GM21447 (cell line): ENCODE results near the gene PDK1.
"Not testable (repeated sequence)": the region's sequence is repeated elsewhere in the genome, so short reads cannot be mapped to it uniquely, and the experiment has no call there.

Experiments
- ATAC-seq: cut with Tn5 transposase; IDR thresholded peaks from one replicate; pipeline ENCODE4 v1.9.1; 2021; ENCODE audit not compliant: unreplicated experiment

The PDK1 gene

DNA sequence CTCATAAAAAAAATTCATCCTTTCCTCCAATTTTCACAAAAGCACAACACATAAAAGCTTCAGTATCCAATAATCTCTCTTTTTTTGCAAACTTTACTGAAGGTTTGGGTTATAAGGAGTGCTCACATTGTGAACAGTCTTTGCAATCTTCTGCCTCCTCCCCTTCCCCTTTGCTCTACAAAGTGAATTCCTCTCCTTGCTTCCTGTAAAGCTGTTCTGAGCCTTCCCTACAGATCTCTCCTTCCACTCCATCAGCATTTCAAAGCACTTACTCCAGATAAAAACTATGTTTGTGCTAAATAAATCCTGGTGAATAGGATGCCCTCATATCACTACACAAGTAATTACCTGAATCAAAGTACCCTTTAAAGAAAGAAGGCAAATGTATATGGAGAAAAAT lies 4.6 kb upstream of the PDK1 start:
- ATAC-seq: no peak

DNA sequence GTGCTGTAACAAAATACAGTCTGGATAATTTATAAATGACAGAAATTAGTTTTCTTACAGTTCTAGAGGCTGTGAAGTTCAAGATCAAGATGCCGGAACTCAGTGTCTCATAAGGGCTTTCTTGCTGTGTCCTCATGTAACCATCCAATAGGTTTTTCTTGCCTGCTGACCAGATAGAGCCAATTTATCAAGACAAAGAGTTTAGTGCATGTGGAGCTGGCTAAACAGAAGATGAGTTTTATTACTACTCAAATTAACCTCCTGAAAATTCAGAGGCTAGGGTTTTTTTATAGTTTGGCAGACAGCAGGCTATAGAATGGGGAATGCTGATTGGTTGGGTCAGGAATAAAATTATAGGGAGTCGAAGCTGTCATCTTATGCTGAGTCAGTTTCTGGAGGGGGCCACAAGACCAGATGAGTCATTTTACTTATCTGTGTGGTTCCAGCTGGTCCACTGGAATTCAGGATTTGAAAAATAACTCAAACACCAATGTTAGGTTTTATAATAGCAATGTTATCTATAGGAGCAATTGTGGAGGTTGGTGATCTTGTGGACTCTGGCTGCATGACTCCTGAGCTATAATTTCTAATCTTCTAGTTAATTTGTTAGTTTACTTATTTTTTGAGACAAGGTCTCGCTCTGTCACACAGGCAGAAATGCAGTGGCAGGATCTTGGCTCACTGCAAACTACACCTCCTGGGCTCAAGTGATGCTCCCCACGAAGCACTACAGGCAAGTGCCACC lies 3.2 kb upstream of the PDK1 start:
- ATAC-seq: no peak

DNA sequence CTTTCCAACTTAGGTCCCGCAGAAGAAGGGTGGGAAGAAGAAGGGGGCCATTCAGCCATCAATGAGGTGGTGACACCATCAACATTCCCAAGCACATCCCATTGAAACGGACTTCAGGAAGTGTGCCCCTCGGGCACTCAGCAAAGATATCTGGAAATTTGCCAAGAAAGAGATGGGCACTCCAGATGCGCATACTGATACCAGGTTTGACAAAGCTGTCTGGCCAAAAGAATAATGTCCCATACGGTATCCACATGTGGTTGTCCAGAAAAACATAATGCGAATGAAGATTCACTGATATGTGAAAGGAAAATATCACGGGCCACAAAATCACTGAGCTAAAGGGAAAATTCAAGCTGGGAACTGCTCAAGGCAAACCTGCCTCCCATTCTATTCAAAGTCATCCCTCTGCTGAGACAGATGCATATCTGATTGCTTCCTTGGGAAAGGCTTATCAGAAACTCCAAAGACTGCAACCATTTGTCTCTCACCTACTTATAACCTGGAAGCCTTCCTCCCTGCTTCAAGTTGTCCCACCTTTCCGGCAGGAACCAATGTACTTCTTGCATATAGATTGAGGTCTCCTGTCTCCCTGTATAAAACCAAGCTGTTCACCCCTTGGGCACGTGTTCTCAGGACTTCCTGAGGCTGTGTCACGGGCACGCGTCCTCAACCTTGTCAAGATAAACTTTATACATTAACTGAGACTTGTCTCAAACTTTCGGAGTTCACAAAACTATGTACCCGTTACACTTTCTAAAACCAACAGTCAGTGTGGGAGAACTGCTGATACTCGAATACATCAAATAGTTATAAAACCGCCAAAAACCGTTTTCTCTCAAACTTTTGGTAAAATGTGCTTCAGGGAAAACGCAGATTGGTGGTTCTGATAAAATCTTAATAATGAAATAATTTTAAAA lies 1.3 kb upstream of the PDK1 start:
- ATAC-seq: no peak

DNA sequence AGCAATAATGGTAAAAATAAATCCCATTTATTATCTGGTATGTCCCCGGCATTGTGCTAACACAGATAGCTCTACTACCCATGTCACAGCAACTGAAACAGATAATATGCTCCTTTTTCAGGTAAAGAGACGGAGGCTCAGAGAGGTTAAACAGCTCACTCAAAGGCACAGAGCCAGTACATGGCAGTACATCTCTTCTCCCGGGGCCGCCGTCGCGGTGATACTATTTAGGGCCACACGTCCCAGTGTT lies 693 bp upstream of the PDK1 start:
- ATAC-seq: no peak

DNA sequence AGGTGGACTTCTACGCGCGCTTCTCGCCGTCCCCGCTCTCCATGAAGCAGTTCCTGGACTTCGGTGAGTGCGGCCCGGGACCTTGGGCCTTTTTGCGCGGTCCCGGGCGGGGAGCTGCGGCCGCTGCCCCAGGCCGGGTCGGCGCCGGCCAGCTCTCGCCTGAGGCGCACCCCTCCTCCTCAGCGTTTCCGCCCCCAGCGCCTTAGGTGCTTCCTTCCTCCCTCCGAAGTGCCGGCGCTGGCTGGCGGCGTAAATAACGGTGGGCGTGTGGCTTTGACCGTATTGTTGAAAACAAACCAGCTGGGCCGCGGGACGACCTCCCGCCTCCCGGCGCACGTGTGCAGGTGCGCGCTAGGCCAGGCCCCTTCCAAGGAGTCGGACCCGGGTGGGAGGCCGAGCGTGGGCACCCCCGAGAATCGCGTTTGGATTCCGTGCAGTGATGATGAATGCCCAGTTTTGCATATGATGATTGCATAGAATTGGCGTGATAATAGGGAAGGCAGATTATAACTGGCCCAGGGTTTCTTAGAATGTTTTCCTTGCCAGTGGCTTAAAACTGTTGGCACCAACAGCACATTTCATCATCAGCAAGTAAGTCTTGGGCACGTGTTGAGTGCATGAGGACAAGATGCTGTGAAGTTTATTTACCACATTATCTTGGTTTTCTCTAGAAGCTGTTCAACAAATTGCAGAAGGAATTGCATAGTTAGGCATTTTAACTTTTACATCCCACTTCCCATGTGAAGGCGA lies 569 bp downstream of the PDK1 start:
- ATAC-seq: peak; percentile 67

DNA sequence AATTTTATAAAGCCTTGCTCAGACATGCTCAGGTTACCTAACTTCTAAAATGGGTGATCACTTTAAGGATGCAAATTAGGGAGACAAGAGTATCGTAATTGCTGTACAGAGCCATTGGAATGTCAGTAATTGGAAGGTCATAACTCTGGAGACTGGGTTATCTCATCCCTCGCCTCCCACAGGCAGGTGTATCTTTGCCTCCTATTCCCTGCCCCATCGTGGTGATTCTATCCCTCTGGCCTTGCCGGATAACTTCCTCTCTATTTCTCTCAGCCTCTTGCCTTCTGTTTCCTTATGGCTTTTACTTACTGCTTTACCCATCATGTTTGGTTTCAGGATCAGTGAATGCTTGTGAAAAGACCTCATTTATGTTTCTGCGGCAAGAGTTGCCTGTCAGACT lies 2.5 kb downstream of the PDK1 start:
- ATAC-seq: no peak

DNA sequence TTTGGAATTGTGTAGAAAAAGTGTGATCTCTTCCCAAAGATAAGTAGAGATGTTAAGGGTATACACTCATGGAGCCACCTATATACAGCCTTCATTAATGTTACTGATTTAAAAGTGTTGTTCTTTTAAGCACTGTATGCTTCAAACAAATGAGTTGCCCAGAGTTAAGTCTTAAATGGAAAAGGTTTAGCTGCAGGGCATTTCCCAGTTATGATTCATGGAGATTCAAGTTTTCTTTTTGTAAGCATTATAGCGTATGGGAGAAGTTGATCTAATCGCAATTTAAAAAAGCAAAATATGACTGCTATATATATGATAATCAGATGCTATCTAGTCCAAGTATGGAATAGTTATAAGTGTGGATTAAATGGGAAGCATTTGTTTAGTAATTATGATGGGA lies 4.8 kb downstream of the PDK1 start:
- no peak for ATAC-seq

DNA sequence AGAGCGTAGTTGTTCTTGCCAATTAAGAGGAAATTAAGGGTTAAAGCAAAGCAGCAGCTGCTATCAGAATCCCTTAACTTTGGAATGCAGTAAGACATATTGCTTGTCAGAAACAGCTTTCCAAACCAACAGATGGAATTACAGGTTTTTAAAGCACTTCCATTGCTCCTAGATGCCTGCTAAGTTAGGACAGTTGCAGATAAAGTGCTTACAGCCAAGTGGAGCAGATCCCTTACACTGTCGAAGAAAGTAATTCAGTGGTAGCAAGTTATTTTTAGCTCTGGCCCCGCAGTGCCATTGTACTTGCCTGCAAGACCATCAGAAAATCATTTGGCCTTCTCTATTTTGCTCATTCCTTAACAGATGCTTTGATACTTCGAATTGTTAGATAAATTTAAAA lies 5.4 kb downstream of the PDK1 start:
- ATAC-seq: no peak

DNA sequence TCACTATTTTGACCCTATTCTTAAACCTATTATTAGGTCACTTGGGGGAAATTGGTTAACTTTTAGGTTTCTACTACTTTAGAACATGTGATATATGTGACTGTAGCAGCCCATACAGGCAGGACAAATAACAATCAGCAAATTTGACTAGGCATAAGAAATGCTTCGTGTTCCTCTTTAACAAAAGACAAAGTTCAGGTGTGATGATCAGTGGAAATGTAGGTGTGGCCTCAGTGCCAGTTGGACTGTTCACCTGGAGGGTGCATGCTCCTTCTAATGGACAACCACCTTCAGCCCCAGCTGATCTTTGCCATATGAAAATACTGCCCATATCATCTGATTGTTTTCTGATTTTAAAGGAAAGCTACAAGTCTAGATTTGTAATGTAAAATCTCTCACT lies 6.4 kb downstream of the PDK1 start:
- no peak for ATAC-seq

DNA sequence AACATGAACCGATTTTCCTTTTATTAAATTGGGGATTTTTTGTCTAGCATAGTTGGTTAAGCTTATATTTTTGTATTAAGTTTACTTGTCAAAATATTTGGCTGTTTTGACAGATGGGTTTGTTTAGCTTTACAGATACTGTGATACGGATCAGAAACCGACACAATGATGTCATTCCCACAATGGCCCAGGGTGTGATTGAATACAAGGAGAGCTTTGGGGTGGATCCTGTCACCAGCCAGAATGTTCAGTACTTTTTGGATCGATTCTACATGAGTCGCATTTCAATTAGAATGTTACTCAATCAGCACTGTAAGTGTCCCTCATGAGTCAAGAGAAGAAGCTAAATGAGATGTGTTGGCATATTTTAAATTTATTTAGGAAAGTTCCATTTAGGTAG lies 8.5 kb downstream of the PDK1 start:
- no peak for ATAC-seq

DNA sequence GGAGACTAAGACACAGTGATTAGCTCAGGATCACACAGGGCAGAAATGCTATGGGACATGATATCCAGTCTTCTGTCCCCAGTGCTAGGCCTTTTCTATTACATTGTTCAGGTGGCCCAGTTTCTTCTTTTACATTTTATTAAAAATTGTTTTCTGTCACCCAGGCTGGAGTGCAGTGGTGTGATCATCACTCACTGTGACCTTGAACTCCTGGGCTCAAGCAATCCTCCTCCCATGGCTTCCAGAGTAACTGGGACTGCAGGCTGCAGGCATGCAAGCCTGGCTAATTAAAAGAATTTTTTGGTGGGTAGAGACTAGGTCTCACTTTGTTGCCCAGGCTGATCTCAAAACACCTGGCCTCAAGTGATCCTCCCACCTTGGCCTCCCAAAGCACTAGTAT lies 15.4 kb downstream of the PDK1 start:
- ATAC-seq: no peak

DNA sequence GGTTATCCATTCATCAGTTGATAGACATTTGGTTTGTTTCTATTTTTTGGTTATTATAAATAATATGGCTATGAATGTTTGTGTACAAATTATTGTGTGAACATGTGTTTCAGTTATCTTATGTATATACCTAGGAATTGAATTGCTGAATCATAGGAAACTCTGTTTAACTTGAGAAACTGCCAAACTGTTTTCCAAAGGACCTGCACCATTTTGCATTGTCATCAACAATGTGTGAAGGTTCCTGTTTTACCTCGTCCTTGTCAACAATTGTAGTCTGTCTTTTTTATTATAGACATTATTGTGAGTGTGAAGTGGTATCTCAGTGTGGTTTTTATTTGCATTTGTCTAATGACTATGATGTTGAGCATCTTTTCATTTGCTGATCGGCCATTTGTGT lies 17.1 kb downstream of the PDK1 start:
- ATAC-seq: no peak

DNA sequence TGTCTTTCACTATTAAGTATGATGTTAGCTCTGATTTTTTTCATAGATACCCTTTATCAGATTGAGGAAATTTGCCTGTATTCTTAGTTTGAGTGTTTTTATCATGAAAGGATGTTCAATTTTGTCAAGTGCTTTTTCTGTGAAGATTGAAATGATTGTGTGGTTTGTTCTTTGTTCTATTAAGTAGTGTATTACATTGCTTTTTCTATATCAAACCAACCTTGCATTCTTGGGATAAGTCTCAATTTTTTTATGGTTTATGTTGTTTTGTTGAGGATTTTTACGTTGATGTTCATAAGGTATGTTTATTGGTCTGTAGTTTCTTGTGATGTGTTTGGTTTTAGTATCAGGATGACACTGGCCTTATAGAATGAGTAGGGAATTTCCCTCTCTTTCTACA lies 19.1 kb downstream of the PDK1 start:
- ATAC-seq: no peak

DNA sequence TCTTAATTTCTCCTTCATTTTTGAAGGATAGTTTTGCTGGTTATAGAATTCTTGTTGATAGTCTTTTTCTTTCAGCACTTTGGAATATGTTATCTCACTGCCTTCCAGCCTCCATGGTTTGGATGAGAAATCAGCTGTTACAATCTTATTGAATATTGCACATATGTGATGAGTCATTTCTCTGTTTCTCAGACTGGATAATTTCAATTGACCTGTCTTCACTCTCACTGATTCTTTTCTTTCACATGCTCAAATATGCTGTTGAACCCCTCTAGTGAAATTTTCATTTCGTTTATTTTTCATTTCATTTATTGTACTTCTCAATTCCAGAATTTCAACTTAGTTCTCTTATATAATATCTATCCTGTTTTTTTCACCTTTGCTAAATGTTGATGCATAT lies 22.2 kb downstream of the PDK1 start:
- no peak for ATAC-seq

DNA sequence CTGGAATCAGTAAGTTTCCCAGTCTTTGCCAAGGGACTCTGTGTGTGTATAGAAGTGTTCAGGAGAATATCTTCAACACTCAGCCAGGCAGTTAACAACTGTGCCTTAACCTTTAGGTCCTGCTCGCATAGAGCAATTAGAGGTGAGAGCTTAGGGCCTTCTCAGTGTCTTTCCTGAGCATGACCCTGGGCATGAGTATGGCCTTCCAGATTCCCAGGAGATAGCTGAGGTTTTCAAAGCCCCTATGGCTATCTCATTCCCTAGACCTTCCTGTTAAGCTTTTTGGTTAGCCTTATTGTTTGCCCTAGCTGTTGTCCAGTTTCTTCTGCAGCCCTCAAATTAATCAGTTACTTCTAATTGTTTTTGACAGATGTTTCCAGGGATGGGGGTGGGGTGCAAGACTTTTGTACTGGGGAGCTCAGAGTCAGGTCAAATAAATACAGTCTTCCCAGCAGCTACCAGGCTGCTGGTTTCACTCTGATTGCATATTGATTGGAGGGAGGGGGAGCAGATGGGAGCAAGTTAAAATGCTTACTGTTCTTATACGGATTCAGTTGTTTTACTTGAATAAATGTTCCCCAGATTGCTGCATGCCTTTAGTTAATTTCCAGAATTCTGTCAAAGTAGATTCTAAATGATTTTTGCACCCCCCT lies 23.1 kb downstream of the PDK1 start:
- no peak for ATAC-seq

DNA sequence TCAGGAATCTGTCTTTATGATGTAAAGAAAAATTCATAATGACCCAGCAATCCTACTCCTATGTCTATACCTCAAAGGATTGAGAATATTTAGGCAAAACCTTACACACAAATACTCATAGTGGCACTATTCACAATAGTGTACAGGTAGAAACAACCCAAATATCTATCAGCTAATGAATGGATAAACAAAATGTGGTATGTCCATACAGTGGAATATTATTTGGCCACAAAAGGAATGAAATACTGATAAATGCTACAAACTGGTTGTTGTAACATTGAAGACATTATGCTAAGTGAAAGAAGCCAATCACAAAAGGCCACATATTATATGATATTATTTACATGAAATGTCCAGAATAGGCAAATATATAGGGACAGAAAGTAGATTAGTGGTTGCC lies 24.7 kb downstream of the PDK1 start:
- no peak for ATAC-seq

DNA sequence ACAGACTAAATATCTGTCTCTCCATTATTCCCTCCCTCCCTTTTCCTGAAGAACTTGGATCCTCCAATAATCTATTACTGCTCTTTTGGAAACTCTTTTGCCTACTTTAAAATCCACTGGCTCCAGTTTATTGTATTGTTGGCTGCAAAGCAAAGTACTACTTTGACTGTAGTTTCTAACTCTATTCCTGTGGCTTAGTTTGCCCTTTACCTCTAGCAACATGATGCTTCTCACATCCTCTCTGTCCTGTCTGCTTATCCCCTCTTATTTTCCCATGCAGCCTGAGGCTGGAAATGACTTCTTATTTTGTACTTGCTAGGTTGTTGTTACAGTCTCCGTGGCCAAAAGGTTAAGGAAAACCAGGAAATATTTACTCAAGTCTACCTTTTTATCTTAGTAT lies 26.8 kb downstream of the PDK1 start:
- no peak for ATAC-seq

DNA sequence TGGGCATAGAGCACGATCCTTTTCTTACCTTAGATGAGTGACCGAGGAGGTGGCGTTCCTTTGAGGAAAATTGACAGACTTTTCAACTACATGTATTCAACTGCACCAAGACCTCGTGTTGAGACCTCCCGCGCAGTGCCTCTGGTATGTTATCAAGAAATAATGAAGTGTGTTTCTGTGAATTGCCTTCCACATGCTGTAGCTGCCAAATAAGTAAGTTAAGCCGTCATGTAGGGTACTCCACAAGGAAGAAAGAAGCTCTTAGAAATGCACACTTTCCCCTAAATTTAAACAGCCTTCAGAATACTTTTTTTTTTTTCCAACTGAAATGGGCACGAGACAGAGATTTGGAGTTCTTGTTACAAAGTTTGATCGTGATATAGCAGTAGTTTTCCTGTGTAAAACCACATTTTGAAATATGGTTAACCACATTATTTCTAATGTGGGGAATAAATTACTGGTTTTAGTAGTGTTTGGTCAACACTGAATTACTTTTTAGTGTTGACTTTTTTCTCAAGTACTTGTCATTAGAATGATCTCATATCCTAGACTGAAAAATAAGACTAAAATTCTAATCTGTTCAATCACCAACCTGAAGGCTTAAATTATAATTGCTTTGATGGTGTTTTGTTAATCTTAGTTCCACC lies 30.5 kb downstream of the PDK1 start:
- ATAC-seq: no peak

DNA sequence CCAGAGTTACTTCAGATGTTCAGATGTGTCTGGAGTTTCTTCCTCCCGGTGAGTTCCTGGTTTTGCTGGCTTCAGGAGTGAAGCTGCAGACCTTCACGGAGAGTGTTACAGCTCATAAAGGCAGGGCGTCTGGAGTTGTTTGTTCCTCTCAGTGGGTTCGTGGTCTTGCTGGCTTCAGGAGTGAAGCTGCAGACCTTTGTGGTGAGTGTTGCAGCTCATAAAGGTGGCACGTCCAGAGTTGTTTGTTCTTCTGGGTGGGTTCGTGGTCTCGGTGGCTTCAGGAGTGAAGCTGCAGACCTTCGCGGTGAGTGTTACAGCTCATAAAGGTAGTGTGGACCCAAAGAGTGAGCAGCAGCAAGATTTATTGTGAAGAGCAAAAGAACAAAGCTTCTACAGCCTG lies 31.3 kb downstream of the PDK1 start:
- not testable (repeated sequence) for ATAC-seq

DNA sequence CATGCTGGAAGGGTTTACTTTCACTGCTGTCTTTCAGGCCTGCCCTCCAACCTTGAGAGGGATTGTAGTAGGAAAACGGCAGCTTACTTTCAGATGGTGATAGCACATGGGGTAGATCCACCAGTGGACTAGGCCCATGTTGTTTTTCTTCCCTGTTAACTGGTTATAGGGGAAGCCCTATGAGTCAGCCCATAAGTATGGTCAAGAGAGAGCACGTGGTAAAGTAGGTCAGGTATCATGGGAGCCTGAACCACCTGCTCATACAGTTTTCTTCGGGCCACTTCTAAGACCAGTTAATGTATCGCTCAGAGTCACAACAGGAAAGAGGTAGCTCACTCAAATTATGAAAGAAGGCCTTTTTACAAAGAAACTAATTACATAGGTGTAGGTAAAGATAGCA lies 33.0 kb downstream of the PDK1 start:
- ATAC-seq: no peak

DNA sequence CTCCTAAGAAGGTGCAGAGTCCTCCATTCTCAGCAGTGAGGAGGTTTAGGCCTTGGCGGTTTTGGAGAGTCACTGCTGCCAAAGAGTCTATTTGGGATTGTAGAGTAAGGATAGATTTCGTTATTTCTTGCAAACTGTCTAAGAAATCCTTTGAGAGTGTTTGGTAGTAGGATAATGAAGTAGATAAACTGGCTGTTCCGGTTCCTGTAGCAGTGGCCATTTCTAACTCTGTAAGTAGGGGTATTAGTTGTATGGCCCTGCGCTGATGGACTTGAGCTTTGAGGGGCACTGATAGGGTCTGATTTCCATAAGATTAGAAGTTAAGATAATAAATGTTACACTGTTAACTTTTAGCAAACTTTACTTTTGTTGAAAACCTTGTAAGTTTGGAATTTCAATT lies 35.5 kb downstream of the PDK1 start:
- not testable (repeated sequence) for ATAC-seq
